MCF 10A (cell line): ENCODE data around the gene NUCKS1. TPM values are rescaled to one million over a fixed set of nuclear protein-coding genes. Genes with fewer than 3 reads are reported as not detected.

ENCODE experiments used
- BruUV-seq: library from RNA; stranded (reverse); fragments of 400-500 nt; replicated peaks from 2 replicates; lab custom pipeline; 2021; lab: Mats Ljungman, UMichigan
- CTCF ChIA-PET: fragments of 300-600 bp; sonication (Branson Sonifier 250); formaldehyde crosslinking; extraction: SDS; loops from one replicate; lab custom pipeline; 2021; ENCODE audit warnings: antibody characterized with exemption, inconsistent platforms; lab: Yijun Ruan, JAX
- POLR2A ChIA-PET: fragments of 300-600, 350-650 bp; sonication (Branson Sonifier 250); formaldehyde crosslinking; extraction: SDS; loops from one replicate; lab custom pipeline; 2020; ENCODE audit warnings: antibody characterized with exemption, inconsistent platforms; lab: Yijun Ruan, JAX
- DNase-seq: peaks from one replicate; pipeline ENCODE4 v3.0.0-alpha.2; 2018; ENCODE audit not compliant: unreplicated experiment
- H3K27ac Mint-ChIP-seq: one replicate; pipeline ENCODE4 v1.8.0; 2022; ENCODE audit warnings: mild to moderate bottlenecking, low read depth, mixed read lengths; ENCODE audit not compliant: unreplicated experiment
- H3K27me3 Mint-ChIP-seq: one replicate; pipeline ENCODE4 v1.8.0; 2022; ENCODE audit warnings: mixed read lengths; ENCODE audit not compliant: insufficient read depth, unreplicated experiment
- H3K36me3 Mint-ChIP-seq: one replicate; pipeline ENCODE4 v1.8.0; 2022; ENCODE audit warnings: mild to moderate bottlenecking, moderate library complexity, mixed read lengths; ENCODE audit not compliant: insufficient read depth, unreplicated experiment
- H3K4me1 Mint-ChIP-seq: one replicate; pipeline ENCODE4 v1.8.0; 2022; ENCODE audit warnings: mixed read lengths; ENCODE audit not compliant: insufficient read depth, unreplicated experiment
- H3K4me3 Mint-ChIP-seq: one replicate; pipeline ENCODE4 v1.8.0; 2022; ENCODE audit warnings: mild to moderate bottlenecking, moderate library complexity, mixed read lengths; ENCODE audit not compliant: unreplicated experiment
- H3K9me3 Mint-ChIP-seq: one replicate; pipeline ENCODE4 v1.8.0; 2022; ENCODE audit warnings: mixed read lengths; ENCODE audit not compliant: unreplicated experiment
- intact Hi-C: fragments of 100-400 bp; cut with micrococcal nuclease; formaldehyde crosslinking; loops from 2 replicates; pipeline ENCODE4 v1.14.1; 2022
- total RNA-seq: library from RNA; stranded (reverse); gene quantifications from 2 replicates; pipeline ENCODE4 v1.2.3, GENCODE V29; 2022
- TF ChIP-seq, protein P1 (sequence below): fragments of 200-600 bp; IDR thresholded peaks from one replicate; pipeline ENCODE4 v1.8.0; 2022; ENCODE audit warnings: antibody characterized with exemption, mild to moderate bottlenecking; ENCODE audit not compliant: unreplicated experiment

The NUCKS1 gene
- total RNA-seq, 1 experiment from 2014 or later: 615 TPM

DNA sequence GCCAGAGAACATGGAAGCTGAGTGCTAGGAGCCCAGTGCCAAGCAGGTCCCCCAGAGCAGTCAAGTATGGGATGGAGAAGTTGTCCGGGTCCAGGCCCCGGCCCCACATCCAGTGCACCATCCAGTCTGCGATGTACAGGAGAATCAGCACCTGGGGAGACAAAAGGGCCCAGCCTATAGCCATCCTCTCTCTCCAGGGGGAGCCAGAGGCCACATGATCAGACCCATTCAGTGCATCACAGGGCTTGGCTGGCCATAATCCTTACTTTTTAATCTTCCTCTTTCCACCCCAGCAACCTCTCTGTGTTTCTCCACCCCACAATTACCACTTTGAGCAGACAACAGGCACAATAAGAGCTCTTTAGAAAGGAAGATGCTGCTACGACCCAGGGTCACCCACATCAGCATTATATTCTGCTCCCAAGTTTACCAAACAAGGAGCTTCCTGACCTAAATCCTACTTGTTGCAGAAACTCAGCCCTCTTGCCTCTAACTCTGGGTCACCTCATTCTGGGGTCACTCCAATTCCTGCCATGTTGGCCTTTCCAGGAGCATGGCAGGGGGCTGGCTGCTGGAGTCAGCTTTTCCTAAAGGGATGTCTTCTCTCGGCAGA is 41.7 kb upstream of the NUCKS1 start:
- H3K27ac Mint-ChIP-seq: no peak overlapping the region
- BruUV-seq: no TSS peak
- peaks cover 24% of the 10 kb centered on the region for H3K36me3 Mint-ChIP-seq
- no peaks in the 10 kb centered on the region for H3K27me3 Mint-ChIP-seq
- peak; percentile 89 for DNase-seq
- TF ChIP-seq, protein P1, sequence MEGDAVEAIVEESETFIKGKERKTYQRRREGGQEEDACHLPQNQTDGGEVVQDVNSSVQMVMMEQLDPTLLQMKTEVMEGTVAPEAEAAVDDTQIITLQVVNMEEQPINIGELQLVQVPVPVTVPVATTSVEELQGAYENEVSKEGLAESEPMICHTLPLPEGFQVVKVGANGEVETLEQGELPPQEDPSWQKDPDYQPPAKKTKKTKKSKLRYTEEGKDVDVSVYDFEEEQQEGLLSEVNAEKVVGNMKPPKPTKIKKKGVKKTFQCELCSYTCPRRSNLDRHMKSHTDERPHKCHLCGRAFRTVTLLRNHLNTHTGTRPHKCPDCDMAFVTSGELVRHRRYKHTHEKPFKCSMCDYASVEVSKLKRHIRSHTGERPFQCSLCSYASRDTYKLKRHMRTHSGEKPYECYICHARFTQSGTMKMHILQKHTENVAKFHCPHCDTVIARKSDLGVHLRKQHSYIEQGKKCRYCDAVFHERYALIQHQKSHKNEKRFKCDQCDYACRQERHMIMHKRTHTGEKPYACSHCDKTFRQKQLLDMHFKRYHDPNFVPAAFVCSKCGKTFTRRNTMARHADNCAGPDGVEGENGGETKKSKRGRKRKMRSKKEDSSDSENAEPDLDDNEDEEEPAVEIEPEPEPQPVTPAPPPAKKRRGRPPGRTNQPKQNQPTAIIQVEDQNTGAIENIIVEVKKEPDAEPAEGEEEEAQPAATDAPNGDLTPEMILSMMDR: peak; percentile 99
- H3K4me3 Mint-ChIP-seq: no peak overlapping the region
- intact Hi-C loops: loop anchor here (1.0 to 5.0 kb wide), 5 partner anchors 116 to 315 kb away; no protein-coding TSS in a partner anchor
- no peaks in the 10 kb centered on the region for H3K4me1 Mint-ChIP-seq
- ChIA-PET POLR2A (interaction anchor here (0.7 to 1.7 kb wide), 9 partner anchors 9 to 315 kb away, joined by 3 to 8 read pairs (median 4); partner anchors contain the start of genes ELK4 and RAB29), CTCF (interaction anchor here (0.5 to 10.4 kb wide), 70 partner anchors 8 to 782 kb away, joined by 3 to 174 read pairs (median 4); partner anchors contain the start of genes PM20D1, RAB29, SLC26A9 and SLC41A1)
- H3K9me3 Mint-ChIP-seq: no peaks in the 10 kb centered on the region

GRCh38 chr1:205787287-205787916 is 37.4 kb upstream of the NUCKS1 start:
- DNase-seq: no peak
- H3K4me1 Mint-ChIP-seq: no peaks in the 10 kb centered on the region
- intact Hi-C loops: no loop called here
- H3K4me3 Mint-ChIP-seq: no peak overlapping the region
- no TSS peak for BruUV-seq
- H3K27ac Mint-ChIP-seq: no peak overlapping the region
- CTCF ChIA-PET: interaction anchor here (0.7 to 2.4 kb wide), 9 partner anchors 10 to 295 kb away, joined by 3 to 11 read pairs (median 4); no protein-coding TSS in a partner anchor
- H3K36me3 Mint-ChIP-seq: peaks cover 8% of the 10 kb centered on the region
- H3K9me3 Mint-ChIP-seq: no peaks in the 10 kb centered on the region
- POLR2A ChIA-PET: interaction anchor here (0.9 to 2.9 kb wide), 2 partner anchors 12 to 38 kb away, joined by 3 to 20 read pairs; partner anchors contain the start of genes NUCKS1 and RAB29
- TF ChIP-seq, protein P1: no peak
- H3K27me3 Mint-ChIP-seq: no peaks in the 10 kb centered on the region

GRCh38 chr1:205786601-205787000 is 36.6 kb upstream of the NUCKS1 start:
- intact Hi-C loops: no loop called here
- no TSS peak for BruUV-seq
- ChIA-PET CTCF (interaction anchor here (0.6 to 3.3 kb wide), 4 partner anchors 121 to 191 kb away, joined by 3 to 23 read pairs (median 8); no protein-coding TSS in a partner anchor), POLR2A (interaction anchor here (0.6 to 2.9 kb wide), 4 partner anchors 12 to 121 kb away, joined by 3 to 20 read pairs (median 4); partner anchors contain the start of gene RAB29)
- H3K4me1 Mint-ChIP-seq: no peaks in the 10 kb centered on the region
- DNase-seq: no peak
- no peak overlapping the region for H3K4me3 Mint-ChIP-seq
- TF ChIP-seq, protein P1: no peak
- H3K27ac Mint-ChIP-seq: no peak overlapping the region
- H3K36me3 Mint-ChIP-seq: peaks cover 6% of the 10 kb centered on the region
- no peaks in the 10 kb centered on the region for H3K27me3 Mint-ChIP-seq
- H3K9me3 Mint-ChIP-seq: no peaks in the 10 kb centered on the region

- DNase-seq: no peak
- CTCF ChIA-PET: interaction anchor here (0.7 to 3.3 kb wide), 8 partner anchors 8 to 194 kb away, joined by 3 to 23 read pairs (median 6); no protein-coding TSS in a partner anchor
- Mint-ChIP-seq H3K36me3 (peaks cover 2% of the 10 kb centered on the region), H3K27ac (no peak overlapping the region), H3K27me3 (no peaks in the 10 kb centered on the region), H3K4me1 (no peaks in the 10 kb centered on the region), H3K9me3 (no peaks in the 10 kb centered on the region), H3K4me3 (no peak overlapping the region)
- intact Hi-C loops: no loop called here
- POLR2A ChIA-PET: interaction anchor here (0.5 to 2.9 kb wide), 5 partner anchors 10 to 827 kb away, joined by 3 to 20 read pairs (median 5); partner anchors contain the start of genes EIF2D and RAB29
- TF ChIP-seq, protein P1: no peak
- BruUV-seq: no TSS peak
These were observed 35.5 kb upstream of the NUCKS1 start for GRCh38 chr1:205785446-205785845.
